ENCODE data around the gene KCNT1. TPM values are rescaled to one million over a fixed set of nuclear protein-coding genes. Genes with fewer than 3 reads are reported as not detected.

Gene KCNT1
- total RNA-seq, 1 experiment from 2014 or later: not detected

- no peak for DNase-seq (ENCODE audit: low read depth, low spot score)
- in situ Hi-C loops (cut with HindIII; ENCODE audit: low pct_unique_long_range_greater_than_20kb, low sequenced_read_pairs): no loop called here
Observed at GRCh38 chr9:135766251-135766650, 64.3 kb downstream of the KCNT1 start.

DNA sequence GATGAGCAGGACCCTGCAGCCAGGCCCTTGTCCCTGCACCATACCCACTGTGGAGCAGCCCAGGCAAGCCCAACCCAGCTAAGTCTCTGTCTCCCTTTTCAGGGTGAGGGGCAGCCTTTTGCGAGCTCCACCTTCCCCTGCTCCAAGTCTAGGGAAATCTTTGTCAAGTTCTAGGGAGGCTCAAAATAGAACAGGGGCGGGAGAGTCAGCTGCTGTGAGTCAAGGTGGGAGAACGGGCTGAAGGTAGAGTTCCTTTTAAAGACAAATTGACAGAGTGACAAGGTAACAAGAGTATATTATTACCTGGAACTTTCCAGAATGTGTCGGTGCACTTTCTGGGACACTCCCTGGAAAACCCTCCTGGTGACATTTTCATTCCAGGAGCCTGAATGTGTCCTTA lies 64.7 kb downstream of the KCNT1 start:
- DNase-seq (ENCODE audit: low read depth, low spot score): no peak
- in situ Hi-C loops (cut with HindIII; ENCODE audit: low pct_unique_long_range_greater_than_20kb, low sequenced_read_pairs): no loop called here

DNA sequence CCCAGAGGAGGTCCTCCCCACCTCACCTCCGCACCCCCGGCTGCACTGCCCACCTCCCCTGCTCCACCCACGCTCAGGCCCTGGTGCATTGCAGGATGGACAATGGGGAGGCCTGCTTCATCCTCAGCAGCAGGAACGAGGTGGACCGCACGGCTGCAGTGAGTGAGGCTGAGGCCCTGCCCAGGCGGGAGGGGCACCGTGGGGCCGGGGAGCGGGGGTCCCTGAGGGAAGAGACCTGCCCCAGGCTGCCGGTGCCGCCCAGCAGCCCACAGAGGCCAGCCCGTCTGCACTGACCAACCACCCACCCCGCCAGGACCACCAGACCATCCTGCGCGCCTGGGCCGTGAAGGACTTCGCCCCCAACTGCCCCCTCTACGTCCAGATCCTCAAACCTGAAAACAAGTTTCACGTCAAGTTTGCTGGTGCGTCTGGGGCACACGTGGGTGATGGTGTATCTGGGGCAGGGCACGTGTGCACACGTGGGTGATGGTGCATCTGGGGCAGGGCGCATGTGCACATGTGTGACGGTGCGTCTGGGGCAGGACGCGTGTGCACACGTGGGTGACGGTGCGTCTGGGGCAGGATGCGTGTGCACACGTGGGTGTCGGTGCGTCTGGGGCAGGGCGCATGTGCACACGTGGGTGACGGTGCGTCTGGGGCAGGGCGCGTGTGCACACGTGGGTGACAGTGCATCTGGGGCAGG lies 66.7 kb downstream of the KCNT1 start:
- in situ Hi-C loops (cut with HindIII; ENCODE audit: low pct_unique_long_range_greater_than_20kb, low sequenced_read_pairs): no loop called here
- no peak for DNase-seq (ENCODE audit: low read depth, low spot score)

DNA sequence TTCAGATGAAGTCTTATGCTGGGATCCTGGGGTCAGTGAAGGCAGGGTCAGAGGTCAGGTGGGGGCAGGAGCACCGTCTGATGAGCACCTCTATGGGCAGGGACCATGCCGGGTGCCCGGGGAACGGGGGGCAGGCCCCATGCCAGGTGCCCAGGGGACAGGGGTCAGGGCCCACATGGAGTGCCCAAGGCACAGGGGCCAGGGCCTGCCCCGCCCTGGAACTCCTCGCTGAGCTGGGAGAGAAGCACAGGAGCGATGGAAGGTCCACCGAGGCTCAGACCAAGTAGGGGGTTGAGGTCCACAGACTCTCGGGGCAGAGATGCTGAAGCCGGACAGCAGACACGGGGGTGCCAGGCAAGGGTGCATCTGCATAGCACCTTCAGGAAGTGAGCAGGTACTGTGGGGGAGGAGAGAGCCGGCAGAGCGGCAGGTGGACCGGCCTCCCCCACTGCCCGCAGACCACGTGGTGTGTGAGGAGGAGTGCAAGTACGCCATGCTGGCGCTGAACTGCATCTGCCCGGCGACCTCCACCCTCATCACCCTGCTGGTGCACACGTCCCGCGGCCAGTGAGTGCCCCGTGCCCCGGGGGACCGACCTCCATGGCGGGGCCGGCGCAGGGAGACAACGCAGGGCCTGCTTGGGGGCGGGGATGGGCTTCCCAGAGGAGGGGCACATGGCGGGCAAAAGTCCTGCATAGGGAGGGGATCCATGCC lies 67.7 kb downstream of the KCNT1 start:
- DNase-seq (ENCODE audit: low read depth, low spot score): no peak
- in situ Hi-C loops (cut with HindIII; ENCODE audit: low pct_unique_long_range_greater_than_20kb, low sequenced_read_pairs): no loop called here

DNA sequence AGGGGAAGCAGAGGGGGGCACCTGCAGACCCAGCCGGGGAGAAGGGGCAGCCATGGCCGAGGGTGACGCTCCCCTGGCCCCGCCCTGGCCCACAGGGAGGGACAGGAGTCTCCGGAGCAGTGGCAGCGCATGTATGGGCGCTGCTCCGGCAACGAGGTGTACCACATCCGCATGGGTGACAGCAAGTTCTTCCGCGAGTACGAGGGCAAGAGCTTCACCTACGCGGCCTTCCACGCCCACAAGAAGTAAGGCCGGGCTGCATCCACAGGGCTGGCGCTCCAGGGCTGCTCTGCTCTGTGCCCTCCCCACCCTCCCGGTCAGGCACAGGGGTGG lies 68.2 kb downstream of the KCNT1 start:
- DNase-seq (ENCODE audit: low read depth, low spot score): no peak
- in situ Hi-C loops (cut with HindIII; ENCODE audit: low pct_unique_long_range_greater_than_20kb, low sequenced_read_pairs): no loop called here

DNA sequence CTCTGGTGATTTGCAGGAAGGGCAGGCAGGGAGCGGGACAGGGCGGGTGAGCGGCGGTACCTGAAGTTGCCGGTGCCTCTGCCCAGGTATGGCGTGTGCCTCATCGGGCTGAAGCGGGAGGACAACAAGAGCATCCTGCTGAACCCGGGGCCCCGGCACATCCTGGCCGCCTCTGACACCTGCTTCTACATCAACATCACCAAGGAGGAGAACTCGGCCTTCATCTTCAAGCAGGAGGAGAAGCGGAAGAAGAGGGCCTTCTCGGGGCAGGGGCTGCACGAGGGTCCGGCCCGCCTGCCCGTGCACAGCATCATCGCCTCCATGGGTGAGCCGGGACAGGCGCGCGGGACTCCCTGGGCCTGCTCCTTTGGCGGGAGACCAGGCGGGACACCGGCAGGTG lies 68.8 kb downstream of the KCNT1 start:
- in situ Hi-C loops (cut with HindIII; ENCODE audit: low pct_unique_long_range_greater_than_20kb, low sequenced_read_pairs): no loop called here
- no peak for DNase-seq (ENCODE audit: low read depth, low spot score)

DNA sequence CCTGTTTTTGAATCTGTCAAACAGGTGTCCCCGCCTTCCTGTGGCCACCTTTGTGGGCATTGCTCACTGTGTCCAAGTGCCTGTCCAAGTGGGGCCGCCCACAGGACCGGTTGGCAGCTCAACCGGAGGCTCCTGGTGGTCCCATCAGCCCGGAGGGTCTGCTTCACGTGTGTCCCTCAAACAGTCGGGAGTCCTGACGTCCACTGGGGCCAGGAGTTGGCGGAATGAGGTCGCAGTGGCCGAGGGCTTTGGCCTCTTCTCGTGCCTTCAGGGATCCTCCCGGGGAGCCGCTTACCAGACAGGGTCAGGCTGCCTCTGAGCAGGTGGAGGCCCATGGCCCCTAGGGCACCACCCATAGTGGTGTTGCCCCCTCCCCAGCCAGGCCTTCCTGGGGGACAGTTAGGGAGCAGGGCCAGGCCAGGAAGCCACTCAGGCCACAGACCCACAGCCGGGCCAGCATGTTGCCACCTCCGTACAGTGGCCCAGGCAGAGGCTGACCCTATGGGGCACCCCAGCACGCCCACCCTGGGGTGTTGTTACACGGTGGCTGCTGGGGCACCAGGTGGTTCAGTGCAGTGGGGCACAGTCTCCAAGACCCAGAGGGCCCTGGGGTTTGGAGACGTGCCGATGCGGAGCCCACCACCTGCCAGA lies 69.5 kb downstream of the KCNT1 start:
- DNase-seq (ENCODE audit: low read depth, low spot score): no peak
- in situ Hi-C loops (cut with HindIII; ENCODE audit: low pct_unique_long_range_greater_than_20kb, low sequenced_read_pairs): no loop called here

- in situ Hi-C loops (cut with HindIII; ENCODE audit: low pct_unique_long_range_greater_than_20kb, low sequenced_read_pairs): no loop called here
- no peak for DNase-seq (ENCODE audit: low read depth, low spot score)
Observed at GRCh38 chr9:135772056-135772646, 70.2 kb downstream of the KCNT1 start.

- in situ Hi-C loops (cut with HindIII; ENCODE audit: low pct_unique_long_range_greater_than_20kb, low sequenced_read_pairs): no loop called here
- DNase-seq (ENCODE audit: low read depth, low spot score): no peak
Observed at GRCh38 chr9:135772702-135773493, 70.9 kb downstream of the KCNT1 start.

DNA sequence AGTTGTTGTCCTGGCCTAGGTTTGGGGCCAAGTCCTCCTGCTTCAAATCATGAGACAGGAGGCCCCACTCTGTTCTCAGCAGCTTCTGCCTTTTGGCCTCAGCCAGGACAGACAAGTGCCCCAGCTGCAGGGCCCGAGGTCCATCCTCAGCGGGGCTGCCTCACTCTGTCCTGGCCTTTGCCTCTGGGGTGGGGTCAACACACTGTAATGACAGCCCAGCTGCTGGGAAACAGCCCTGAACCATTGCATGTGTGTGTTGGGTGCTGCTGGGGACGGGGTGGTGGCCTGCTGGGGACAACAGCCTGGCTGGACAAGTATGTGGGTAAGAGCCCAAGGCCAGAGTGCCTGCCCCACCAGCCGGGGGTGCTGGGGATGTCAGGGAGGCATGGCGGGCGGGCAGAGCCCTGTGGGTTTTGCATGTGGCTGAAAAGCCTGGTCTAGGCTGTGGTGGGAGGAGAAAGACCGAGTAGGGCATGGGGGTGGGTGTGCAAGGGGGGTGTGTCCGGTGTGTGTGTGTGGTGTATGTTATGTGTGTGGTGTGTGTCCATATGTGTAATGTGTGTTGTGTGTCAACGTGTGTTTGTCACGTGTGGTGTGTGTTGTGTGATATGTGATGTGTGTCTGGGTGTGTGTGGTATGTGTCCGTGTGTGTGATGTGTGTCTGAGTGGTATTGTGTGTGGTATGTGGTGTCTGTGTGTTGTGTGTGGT lies 71.7 kb downstream of the KCNT1 start:
- in situ Hi-C loops (cut with HindIII; ENCODE audit: low pct_unique_long_range_greater_than_20kb, low sequenced_read_pairs): no loop called here

DNA sequence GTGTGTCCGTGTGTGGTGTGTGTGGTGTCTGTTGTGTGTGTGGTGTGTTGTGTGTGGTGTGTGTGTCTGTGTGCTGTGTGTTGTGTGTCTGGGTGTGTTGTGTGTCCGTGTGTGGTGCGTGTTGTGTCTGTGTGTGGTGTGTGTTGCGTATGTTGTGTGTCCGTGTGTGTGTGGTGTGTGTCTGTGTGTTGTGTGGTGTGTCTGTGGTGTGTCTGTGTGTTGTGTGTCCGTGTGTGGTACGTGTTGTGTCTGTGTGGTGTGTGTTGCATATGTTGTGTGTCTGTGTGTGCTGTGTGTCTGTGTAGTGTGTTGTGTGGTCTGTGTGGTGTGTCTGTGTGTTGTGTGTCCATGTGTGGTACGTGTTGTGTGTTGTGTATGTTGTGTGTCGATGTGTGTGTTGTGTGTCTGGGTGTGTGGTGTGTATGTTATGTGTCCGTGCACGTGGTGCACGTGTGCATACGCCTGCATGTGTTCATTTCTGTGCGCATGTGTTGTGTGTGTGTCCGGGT lies 72.3 kb downstream of the KCNT1 start:
- in situ Hi-C loops (cut with HindIII; ENCODE audit: low pct_unique_long_range_greater_than_20kb, low sequenced_read_pairs): no loop called here
- DNase-seq (ENCODE audit: low read depth, low spot score): no peak

More for the DNA sequence above, 71.7 kb downstream of the KCNT1 start:
- DNase-seq (ENCODE audit: low read depth, low spot score): no peak

GRCh38 chr9:135774794-135775525 lies 73.0 kb downstream of the KCNT1 start:
- in situ Hi-C loops (cut with HindIII; ENCODE audit: low pct_unique_long_range_greater_than_20kb, low sequenced_read_pairs): no loop called here
- no peak for DNase-seq (ENCODE audit: low read depth, low spot score)

DNA sequence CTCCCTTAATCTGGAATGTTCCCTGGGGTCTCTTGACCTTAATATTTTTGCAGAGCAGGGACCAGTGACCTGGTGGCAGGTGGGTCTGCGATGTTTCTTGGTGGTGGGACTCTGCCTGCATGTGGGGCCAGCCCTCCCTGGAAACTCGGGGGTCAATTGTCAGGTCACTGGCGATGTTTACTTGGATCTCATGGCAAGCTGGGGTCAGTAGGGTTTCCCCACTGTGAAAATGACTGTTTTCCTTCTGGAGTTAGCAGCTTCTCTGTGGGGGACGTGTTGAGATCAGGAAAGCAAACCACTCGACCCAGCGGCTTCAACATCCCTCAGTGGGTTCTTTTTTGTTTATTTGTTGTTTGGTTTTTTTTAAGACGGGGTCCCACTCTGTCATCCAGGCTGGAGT lies 73.9 kb downstream of the KCNT1 start:
- no peak for DNase-seq (ENCODE audit: low read depth, low spot score)
- in situ Hi-C loops (cut with HindIII; ENCODE audit: low pct_unique_long_range_greater_than_20kb, low sequenced_read_pairs): no loop called here

- in situ Hi-C loops (cut with HindIII; ENCODE audit: low pct_unique_long_range_greater_than_20kb, low sequenced_read_pairs): no loop called here
- DNase-seq (ENCODE audit: low read depth, low spot score): no peak
Observed at GRCh38 chr9:135776893-135777622, 75.1 kb downstream of the KCNT1 start.

- in situ Hi-C loops (cut with HindIII; ENCODE audit: low pct_unique_long_range_greater_than_20kb, low sequenced_read_pairs): no loop called here
- no peak for DNase-seq (ENCODE audit: low read depth, low spot score)
Observed at GRCh38 chr9:135777623-135778177, 75.7 kb downstream of the KCNT1 start.

- in situ Hi-C loops (cut with HindIII; ENCODE audit: low pct_unique_long_range_greater_than_20kb, low sequenced_read_pairs): no loop called here
Observed at GRCh38 chr9:135778421-135778820, 76.4 kb downstream of the KCNT1 start.

More at GRCh38 chr9:135778421-135778820, 76.4 kb downstream of the KCNT1 start:
- DNase-seq (ENCODE audit: low read depth, low spot score): no peak

All from SK-MEL-5 (cell line).